ENCODE results near the gene SPAG5. TPM values are rescaled to one million over a fixed set of nuclear protein-coding genes. Genes with fewer than 3 reads are reported as not detected.

The SPAG5 gene
- total and polyA plus RNA-seq, 10 of the 15 experiments (the other 5 are each of a cell fraction or from before 2014, with no cell fraction given), result 73.5 to 171 (median 106) TPM

GRCh38 chr17:28599311-28600184 is 723 bp upstream of the SPAG5 start:
- no peaks in the 10 kb centered on the region for H3K9me3 ChIP-seq (replicated peaks; ENCODE audit: control insufficient read depth, insufficient read depth, low read length)
- peaks cover 0 to 4% of the 10 kb centered on the region in 2 experiments; a peak in 1 of 4 replicates for H3K36me3 ChIP-seq (ENCODE audit: control insufficient read depth in 2 of 2, insufficient read depth in 2 of 2, low read length in 1 of 2)
- ChIA-PET SMC1A (ENCODE audit: uncharacterized antibody, unreplicated experiment) (interaction anchor here (0.7 to 2.9 kb wide), 4 partner anchors 10 to 48 kb away, joined by 3 to 25 read pairs (median 3); partner anchors contain the start of genes PIGS and UNC119), POLR2A (interaction anchor here (0.6 to 5.4 kb wide), 12 partner anchors 10 to 99 kb away, joined by 3 to 56 read pairs (median 4); partner anchors contain the start of genes ALDOC, BLTP2 and PIGS), RAD21 (ENCODE audit: unreplicated experiment) (interaction anchor here (0.8 to 2.9 kb wide), 8 partner anchors 13 to 104 kb away, joined by 3 to 24 read pairs (median 4); partner anchors contain the start of gene PIGS), CTCF (interaction anchor here (2.6 to 5.9 kb wide), 2 partner anchors 14 to 50 kb away, joined by 9 to 51 read pairs; partner anchors contain the start of gene RSKR)
- ATAC-seq, result peak; percentile 73
- H3K79me2 ChIP-seq (ENCODE audit: control insufficient read depth, insufficient read depth, low read length), result peaks cover 21% of the 10 kb centered on the region
- intact Hi-C loops (cut with micrococcal nuclease; ENCODE audit: unreplicated experiment) (loop anchor here (2.0 kb wide), 3 partner anchors 23 to 51 kb away; partner anchors contain the start of genes ALDOC and BLTP2), in situ Hi-C loops (cut with MboI) (no loop called here)
- no peaks in the 10 kb centered on the region for H3K27me3 ChIP-seq (replicated peaks in 1 of 2; ENCODE audit: control insufficient read depth in 2 of 2, insufficient read depth in 2 of 2, low read length in 1 of 2)
- H3K9ac ChIP-seq (ENCODE audit: control insufficient read depth, insufficient read depth, low read length), result peak overlapping the region; percentile 97
- H3K27ac ChIP-seq (ENCODE audit: control insufficient read depth, insufficient read depth), result peak overlapping the region; percentile 94
- WGBS (ENCODE audit: insufficient coverage, insufficient replicate concordance, low lambda C conversion rate, missing lambda C conversion rate), result 3% methylated on average over 40 of the region's 40 CpGs
- FAIRE-seq, result peak; percentile 90
- no peaks in the 10 kb centered on the region for H4K20me1 ChIP-seq (ENCODE audit: control insufficient read depth, insufficient read depth)
- peak overlapping the region; percentile 95 for H3K4me2 ChIP-seq (ENCODE audit: control insufficient read depth, insufficient read depth)
- BruUV-seq (replicated peaks), result TSS peak; percentile 97
- peaks cover 5% of the 10 kb centered on the region for H3K4me1 ChIP-seq (ENCODE audit: control insufficient read depth, insufficient read depth, low read length)
- peak; percentile 58 for DNase-seq (ENCODE audit: low read depth, low spot score)
- H2AFZ ChIP-seq (ENCODE audit: control insufficient read depth, low read depth, low read length), result peak overlapping the region; percentile 91
- H3K4me3 ChIP-seq, result peak overlapping the region; percentile 98; the same call in 1 of the 2 replicates
- TF ChIP-seq SMARCA5 (IDR thresholded peaks at IDR 0.05) (peak; percentile 51; the same call in 1 of the 2 replicates), CREM (IDR thresholded peaks at IDR 0.05; ENCODE audit: low read depth) (peak; percentile 44; the same call in 1 of the 2 replicates), ATF7 (IDR thresholded peaks at IDR 0.05; ENCODE audit: low read depth) (peak; percentile 64; the same call in 1 of the 2 replicates), CREB1 (IDR thresholded peaks at IDR 0.05; ENCODE audit: low read depth) (peak; percentile 87), RUNX3 (IDR thresholded peaks at IDR 0.05; ENCODE audit: low read length) (peak; percentile 24; the same call in 1 of the 2 replicates), MEF2B (IDR thresholded peaks at IDR 0.05; ENCODE audit: partially characterized antibody, poor library complexity, severe bottlenecking) (peak; percentile 67), IKZF2 (IDR thresholded peaks at IDR 0.05) (peak; percentile 38 to 49; a peak in 3 of 4 replicates), ATF2 (IDR thresholded peaks at IDR 0.05; ENCODE audit: low read length) (0 out of 2 replicates have a peak, but pooled peaks have one; percentile 38), SREBF1 (IDR thresholded peaks at IDR 0.05; ENCODE audit: low read length) (no peak), PAX5 (IDR thresholded peaks at IDR 0.05; ENCODE audit: borderline replicate concordance, low read depth, low read length) (no peak), NBN (IDR thresholded peaks at IDR 0.05) (0 out of 2 replicates have a peak, but pooled peaks have one; percentile 53), BCL3 (IDR thresholded peaks at IDR 0.05; ENCODE audit: borderline replicate concordance, insufficient read depth, low read depth, low read length, poor library complexity, severe bottlenecking) (peak; percentile 78), IKZF1 (conservative IDR thresholded peaks at IDR 0.05) (peak; percentile 78), GATAD2B (conservative IDR thresholded peaks at IDR 0.05; ENCODE audit: low read depth) (0 out of 2 replicates have a peak, but pooled peaks have one; percentile 41), JUNB (IDR thresholded peaks at IDR 0.05) (peak; percentile 24; the same call in 1 of the 2 replicates), IRF3 (IDR thresholded peaks at IDR 0.05) (no peak), BACH1 (IDR thresholded peaks at IDR 0.05; ENCODE audit: borderline replicate concordance) (no peak), CBFB (IDR thresholded peaks at IDR 0.05; ENCODE audit: low read depth) (0 out of 2 replicates have a peak, but pooled peaks have one; percentile 49)

All from GM12878 (cell line).